ENCODE measurements around the gene DDAH2.
A peak's percentile ranks its signal among the peaks of the same experiment; 100 is the strongest.

The DDAH2 gene

GRCh38 chr6:31760790-31761189 lies 31.7 kb upstream of the DDAH2 start:
- no peak for DNase-seq

- DNase-seq, result no peak
Measured at GRCh38 chr6:31758281-31758680, 29.2 kb upstream of the DDAH2 start.

- no peak for DNase-seq
Measured at GRCh38 chr6:31752739-31753319, 23.7 kb upstream of the DDAH2 start.

- DNase-seq, result no peak
Measured at GRCh38 chr6:31750411-31751022, 21.4 kb upstream of the DDAH2 start.

GRCh38 chr6:31749301-31750036 lies 20.4 kb upstream of the DDAH2 start:
- no peak for DNase-seq

- DNase-seq, result no peak
Measured at GRCh38 chr6:31744422-31744821, 15.3 kb upstream of the DDAH2 start.

- DNase-seq, result no peak
Measured at GRCh38 chr6:31742894-31743293, 13.8 kb upstream of the DDAH2 start.

GRCh38 chr6:31741815-31742214 lies 12.7 kb upstream of the DDAH2 start:
- DNase-seq, result no peak

GRCh38 chr6:31740397-31741223 lies 11.5 kb upstream of the DDAH2 start:
- no peak for DNase-seq

- peak; percentile 98 for DNase-seq
Measured at GRCh38 chr6:31739639-31740396, 10.7 kb upstream of the DDAH2 start, which contains the start of gene MSH5. Gene MSH5, plus strand, starts transcription at chr6:31740005. Its CDS starts 462 bp downstream, at chr6:31740467.

GRCh38 chr6:31737991-31738979 lies 9.2 kb upstream of the DDAH2 start:
- DNase-seq, result peak; percentile 82

GRCh38 chr6:31737315-31737990 lies 8.4 kb upstream of the DDAH2 start:
- no peak for DNase-seq

- no peak for DNase-seq
Measured at GRCh38 chr6:31736768-31737314, 7.7 kb upstream of the DDAH2 start.

GRCh38 chr6:31736021-31736767 lies 7.1 kb upstream of the DDAH2 start, which contains the start of gene CLIC1:
Gene CLIC1, minus strand, starts transcription at chr6:31736530. Its CDS starts 230 bp downstream, at chr6:31736300.
- DNase-seq, result peak; percentile 84

- peak; percentile 82 for DNase-seq
Measured at GRCh38 chr6:31734821-31735406, 5.8 kb upstream of the DDAH2 start.

- DNase-seq, result no peak
Measured at GRCh38 chr6:31734247-31734820, 5.2 kb upstream of the DDAH2 start.

GRCh38 chr6:31733734-31734133 lies 4.6 kb upstream of the DDAH2 start:
- no peak for DNase-seq

GRCh38 chr6:31732029-31732428 lies 2.9 kb upstream of the DDAH2 start:
- no peak for DNase-seq

- no peak for DNase-seq
Measured at GRCh38 chr6:31730631-31731086, 1.6 kb upstream of the DDAH2 start.

Data from CD4-positive, alpha-beta T cell treated with Interleukin-15 for 1 hour (primary cell).